GM12878 (cell line): ENCODE results near the gene ADCK1. TPM values are rescaled to one million over a fixed set of nuclear protein-coding genes. Genes with fewer than 3 reads are reported as not detected.
"Not testable (repeated sequence)": the region's sequence is repeated elsewhere in the genome, so short reads cannot be mapped to it uniquely, and the experiment has no call there.

Source experiments
- ATAC-seq: fragments of 200-7000 bp; cut with Tn5 transposase; 3 replicates; pipeline ENCODE4 v1.9.1; 2020; ENCODE audit warnings: mild to moderate bottlenecking, moderate library complexity
- BruUV-seq: library from RNA; stranded (reverse); fragments of 400-500 nt; replicated peaks from 2 replicates; lab custom pipeline; 2021; lab: Mats Ljungman, UMichigan
- CTCF ChIA-PET: fragments of 300-600 bp; sonication (Branson Sonifier 250); formaldehyde crosslinking; extraction: SDS; loops from one replicate; lab custom pipeline; 2021; ENCODE audit warnings: inconsistent platforms; lab: Yijun Ruan, JAX
- POLR2A ChIA-PET: fragments of 350-600 bp; formaldehyde crosslinking; extraction: SDS; loops from one replicate; lab custom pipeline; 2021; ENCODE audit warnings: inconsistent platforms; lab: Charles Lee
- RAD21 ChIA-PET: fragments of 300-600 bp; sonication (Branson Sonifier 250); formaldehyde crosslinking; loops from one replicate; lab custom pipeline; 2023; ENCODE audit warnings: antibody characterized with exemption; ENCODE audit not compliant: unreplicated experiment; lab: Charles Lee
- SMC1A ChIA-PET: fragments of 300-600 bp; sonication (Branson Sonifier 250); formaldehyde crosslinking; loops from one replicate; lab custom pipeline; 2023; ENCODE audit not compliant: unreplicated experiment, uncharacterized antibody; lab: Charles Lee
- DNase-seq: peaks from one replicate; pipeline ENCODE4 v3.0.0-alpha.2; 2011; ENCODE audit warnings: low read depth, low spot score
- FAIRE-seq: peaks from 3 replicates; lab custom pipeline; 2011; peaks lifted over from hg19 to GRCh38; lab: Jason Lieb, UNC
- H2AFZ ChIP-seq: 2 replicates; pipeline ENCODE4 v1.6.0; 2011; ENCODE audit warnings: low read depth, low read length, control low read depth; ENCODE audit not compliant: control insufficient read depth
- H3K27ac ChIP-seq: 2 replicates; pipeline ENCODE4 v1.5.1; 2011; ENCODE audit warnings: control low read depth; ENCODE audit not compliant: control insufficient read depth, insufficient read depth
- H3K27me3 ChIP-seq, 2 experiments: replicated peaks in 1 of 2; 2 replicates each; pipeline versions ENCODE4 v1.6.0 to v1.6.1; 2011; ENCODE audit warnings: low read length in 1 of 2; ENCODE audit not compliant: control insufficient read depth in 2 of 2, insufficient read depth in 2 of 2
- H3K36me3 ChIP-seq, 2 experiments: 2 replicates each; pipeline ENCODE4 v1.5.1; 2011; ENCODE audit warnings: low read length in 1 of 2; ENCODE audit not compliant: control insufficient read depth in 2 of 2, insufficient read depth in 2 of 2
- H3K4me1 ChIP-seq: 2 replicates; pipeline ENCODE4 v1.6.1; 2011; ENCODE audit warnings: mild to moderate bottlenecking, low read length, moderate library complexity, mixed read lengths; ENCODE audit not compliant: control insufficient read depth, insufficient read depth
- H3K4me2 ChIP-seq: 2 replicates; pipeline ENCODE4 v1.6.0; 2011; ENCODE audit warnings: control low read depth; ENCODE audit not compliant: control insufficient read depth, insufficient read depth
- H3K4me3 ChIP-seq: fragments of 200-600 bp; sonication (generic); 2 replicates; pipeline ENCODE4 v1.5.1; 2016
- H3K79me2 ChIP-seq: 2 replicates; pipeline ENCODE4 v1.6.0; 2011; ENCODE audit warnings: low read length; ENCODE audit not compliant: control insufficient read depth, insufficient read depth
- H3K9ac ChIP-seq: 2 replicates; pipeline ENCODE4 v1.8.0; 2011; ENCODE audit warnings: low read length, control low read depth, mixed read lengths; ENCODE audit not compliant: control insufficient read depth, insufficient read depth
- H3K9me3 ChIP-seq: replicated peaks from 3 replicates; pipeline ENCODE4 v1.5.1; 2011; ENCODE audit warnings: mild to moderate bottlenecking, low read length; ENCODE audit not compliant: control insufficient read depth, insufficient read depth
- H4K20me1 ChIP-seq: 2 replicates; pipeline ENCODE4 v1.6.0; 2011; ENCODE audit not compliant: control insufficient read depth, insufficient read depth
- FOXK2 ChIP-seq: fragments of 450-650 bp; IDR thresholded peaks from 2 replicates; pipeline ENCODE4 v1.6.1; 2017; ENCODE audit warnings: mild to moderate bottlenecking, moderate library complexity
- WGBS: methylation state at CpG from one replicate; pipeline ENCODE4 v1.1.6; 2016; ENCODE audit warnings: low lambda C conversion rate; ENCODE audit not compliant: insufficient replicate concordance, insufficient coverage; ENCODE audit errors: missing lambda C conversion rate; 5-methylcytosine and 5-hydroxymethylcytosine counted together
- in situ Hi-C: fragments of 300-500 bp; cut with MboI; formaldehyde crosslinking; loops from 9 replicates; pipeline ENCODE4 v1.14.3; 2018; ENCODE audit warnings: mixed read lengths
- intact Hi-C: fragments of 100-400 bp; cut with micrococcal nuclease; formaldehyde crosslinking; loops from one replicate; pipeline ENCODE4 v1.14.2; 2022; ENCODE audit not compliant: unreplicated experiment
- polyA plus RNA-seq, 11 experiments: library from polyadenylated mRNA; depleted of rRNA in 4 of 11; unstranded in 6 of 11; stranded (reverse) in 5 of 11; fragments of >200 nt; fragmentation: Nextera tagmentation in 4 of 11; fragmentation: Illumina TruSeq in 1 of 11; extraction: Ambion mirVana in 4 of 11; extraction: Trizol in 1 of 11; gene quantifications; 1 replicate in 1 of 11; 2 replicates in 10 of 11; pipeline versions ENCODE4 v1.2.1 to v1.2.3, GENCODE V29; 2011 to 2016; ENCODE audit warnings: inconsistent platforms in 2 of 11, missing spikeins in 2 of 11, low read depth in 1 of 11
- total RNA-seq, 4 experiments: library from RNA; depleted of rRNA in 3 of 4; stranded (reverse); fragments of >200 nt in 3 of 4; fragmentation: Illumina TruSeq in 1 of 4; extraction: Trizol in 1 of 4; gene quantifications; 2 replicates each; pipeline versions ENCODE4 v1.2.1 to v1.2.3, GENCODE V29; 2013 to 2021
- TF ChIP-seq, protein P1 (sequence below): fragments of 450-650 bp; formaldehyde crosslinking; IDR thresholded peaks from 2 replicates; pipeline ENCODE4 v1.4.0; 2022; ENCODE audit warnings: mild to moderate bottlenecking, moderate library complexity
- TF ChIP-seq, protein P2 (sequence below): fragments of 450-650 bp; IDR thresholded peaks from 2 replicates; pipeline ENCODE4 v1.6.1; 2014; ENCODE audit warnings: mild to moderate bottlenecking

ADCK1 gene
- total and polyA plus RNA-seq, 10 of the 15 experiments (the other 5 are each of a cell fraction or from before 2014, with no cell fraction given), result 3.3 to 8.5 (median 5.1) TPM

GRCh38 chr14:77763978-77764377, 35.9 kb upstream of the ADCK1 start:
- Histone ChIP-seq H2AFZ (no peak overlapping the region), H3K27ac (no peak overlapping the region), H3K4me3 (no peak overlapping the region), H3K4me2 (no peak overlapping the region), H3K4me1 (peaks cover 2% of the 10 kb centered on the region), H3K36me3 (no peaks in the 10 kb centered on the region), H3K9me3 (no peaks in the 10 kb centered on the region), H3K9ac (no peak overlapping the region), H3K27me3 (no peaks in the 10 kb centered on the region), H4K20me1 (no peaks in the 10 kb centered on the region), H3K79me2 (peaks cover 19% of the 10 kb centered on the region)
- FAIRE-seq (no peak), DNase-seq (no peak), ATAC-seq (no peak)
- intact Hi-C loops, result no loop called here
- BruUV-seq, result no TSS peak
- in situ Hi-C loops, result no loop called here
- ChIA-PET RAD21 (no interaction called here), CTCF (interaction anchor here (1.3 kb wide), 1 partner anchor 36 kb away, joined by 3 read pairs; the partner anchor contains the start of gene ADCK1), POLR2A (no interaction called here), SMC1A (interaction anchor here (1.5 kb wide), 1 partner anchor 35 kb away, joined by 3 read pairs; the partner anchor contains the start of gene ADCK1)
- TF ChIP-seq, protein P1, sequence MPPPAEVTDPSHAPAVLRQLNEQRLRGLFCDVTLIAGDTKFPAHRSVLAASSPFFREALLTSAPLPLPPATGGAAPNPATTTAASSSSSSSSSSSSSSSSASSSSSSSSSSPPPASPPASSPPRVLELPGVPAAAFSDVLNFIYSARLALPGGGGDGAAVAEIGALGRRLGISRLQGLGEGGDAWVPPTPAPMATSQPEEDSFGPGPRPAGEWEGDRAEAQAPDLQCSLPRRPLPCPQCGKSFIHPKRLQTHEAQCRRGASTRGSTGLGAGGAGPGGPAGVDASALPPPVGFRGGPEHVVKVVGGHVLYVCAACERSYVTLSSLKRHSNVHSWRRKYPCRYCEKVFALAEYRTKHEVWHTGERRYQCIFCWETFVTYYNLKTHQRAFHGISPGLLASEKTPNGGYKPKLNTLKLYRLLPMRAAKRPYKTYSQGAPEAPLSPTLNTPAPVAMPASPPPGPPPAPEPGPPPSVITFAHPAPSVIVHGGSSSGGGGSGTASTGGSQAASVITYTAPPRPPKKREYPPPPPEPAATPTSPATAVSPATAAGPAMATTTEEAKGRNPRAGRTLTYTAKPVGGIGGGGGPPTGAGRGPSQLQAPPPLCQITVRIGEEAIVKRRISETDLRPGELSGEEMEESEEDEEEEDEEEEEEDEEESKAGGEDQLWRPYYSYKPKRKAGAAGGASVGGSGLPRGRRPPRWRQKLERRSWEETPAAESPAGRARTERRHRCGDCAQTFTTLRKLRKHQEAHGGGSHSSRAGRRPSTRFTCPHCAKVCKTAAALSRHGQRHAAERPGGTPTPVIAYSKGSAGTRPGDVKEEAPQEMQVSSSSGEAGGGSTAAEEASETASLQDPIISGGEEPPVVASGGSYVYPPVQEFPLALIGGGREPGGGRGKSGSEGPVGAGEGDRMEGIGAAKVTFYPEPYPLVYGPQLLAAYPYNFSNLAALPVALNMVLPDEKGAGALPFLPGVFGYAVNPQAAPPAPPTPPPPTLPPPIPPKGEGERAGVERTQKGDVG (CRISPR knock-in tag), result no peak
- TF ChIP-seq, protein P2, sequence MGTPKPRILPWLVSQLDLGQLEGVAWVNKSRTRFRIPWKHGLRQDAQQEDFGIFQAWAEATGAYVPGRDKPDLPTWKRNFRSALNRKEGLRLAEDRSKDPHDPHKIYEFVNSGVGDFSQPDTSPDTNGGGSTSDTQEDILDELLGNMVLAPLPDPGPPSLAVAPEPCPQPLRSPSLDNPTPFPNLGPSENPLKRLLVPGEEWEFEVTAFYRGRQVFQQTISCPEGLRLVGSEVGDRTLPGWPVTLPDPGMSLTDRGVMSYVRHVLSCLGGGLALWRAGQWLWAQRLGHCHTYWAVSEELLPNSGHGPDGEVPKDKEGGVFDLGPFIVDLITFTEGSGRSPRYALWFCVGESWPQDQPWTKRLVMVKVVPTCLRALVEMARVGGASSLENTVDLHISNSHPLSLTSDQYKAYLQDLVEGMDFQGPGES, result no peak
- no peak for TF ChIP-seq FOXK2
- WGBS, result 64% methylated on average over 3 of the region's 3 CpGs

- CTCF ChIA-PET, result interaction anchor here (0.7 to 0.8 kb wide), 2 partner anchors 12 to 27 kb away, joined by 3 to 4 read pairs; no protein-coding TSS in a partner anchor
- ATAC-seq, BruUV-seq, POLR2A ChIA-PET, intact Hi-C loops, H3K79me2 ChIP-seq, in situ Hi-C loops, H4K20me1 ChIP-seq, H3K4me3 ChIP-seq, H3K27ac ChIP-seq, SMC1A ChIA-PET, RAD21 ChIA-PET, H3K9me3 ChIP-seq, H2AFZ ChIP-seq, H3K4me2 ChIP-seq, H3K27me3 ChIP-seq, DNase-seq, H3K9ac ChIP-seq, H3K36me3 ChIP-seq, H3K4me1 ChIP-seq: not testable (repeated sequence)
- peak; percentile 98 for FAIRE-seq
- 42% methylated on average over 2 of the region's 2 CpGs for WGBS
Measured at GRCh38 chr14:77768442-77769069, 31.4 kb upstream of the ADCK1 start.
